OCI-LY1 (cell line): Measurements from ENCODE around the gene SLC19A1.

Experiments used
- H2AFZ ChIP-seq: fragments of 200-600 bp; sonication (generic), shearing (Covaris generic); 2 replicates; pipeline ENCODE4 v1.6.0; 2014; ENCODE audit warnings: antibody characterized with exemption, mild to moderate bottlenecking, low read length
- H3F3A ChIP-seq: fragments of 200-600 bp; sonication (generic), shearing (Covaris generic); 2 replicates; pipeline ENCODE4 v1.6.0; 2014; ENCODE audit warnings: mild to moderate bottlenecking, antibody characterized with exemption, low read length, moderate library complexity; ENCODE audit not compliant: insufficient read depth
- H3K27ac ChIP-seq: fragments of 200-600 bp; sonication (generic); 2 replicates; pipeline ENCODE4 v1.5.1; 2014; ENCODE audit warnings: low read length, mixed run types, mild to moderate bottlenecking, low read depth; ENCODE audit not compliant: poor library complexity, severe bottlenecking
- H3K27me3 ChIP-seq: fragments of 200-600 bp; sonication (generic); 2 replicates; pipeline ENCODE4 v1.6.0; 2014; ENCODE audit warnings: antibody characterized with exemption, mild to moderate bottlenecking, low read length, moderate library complexity; ENCODE audit not compliant: insufficient read depth
- H3K36me3 ChIP-seq: fragments of 200-600 bp; sonication (generic); 2 replicates; pipeline ENCODE4 v1.6.1; 2014; ENCODE audit warnings: mild to moderate bottlenecking, antibody characterized with exemption, low read length, moderate library complexity, mixed read lengths; ENCODE audit not compliant: insufficient read depth
- H3K4me1 ChIP-seq: fragments of 200-600 bp; sonication (generic); 2 replicates; pipeline ENCODE4 v1.5.1; 2014; ENCODE audit warnings: mild to moderate bottlenecking, low read length, moderate library complexity; ENCODE audit not compliant: insufficient read depth, severe bottlenecking
- H3K4me2 ChIP-seq: fragments of 200-600 bp; sonication (generic), shearing (Covaris generic); 2 replicates; pipeline ENCODE4 v1.6.1; 2014; ENCODE audit warnings: low read length
- H3K4me3 ChIP-seq: fragments of 200-600 bp; sonication (generic); 2 replicates; pipeline ENCODE4 v1.5.1; 2014; ENCODE audit warnings: low read length, low read depth, mild to moderate bottlenecking, mixed read lengths; ENCODE audit not compliant: poor library complexity, severe bottlenecking
- H3K79me2 ChIP-seq: fragments of 200-600 bp; shearing (Covaris generic); 2 replicates; pipeline ENCODE4 v1.6.1; 2016; ENCODE audit warnings: mixed run types, low read length, mixed read lengths; ENCODE audit not compliant: insufficient read depth
- H3K9ac ChIP-seq: fragments of 200-600 bp; sonication (generic), shearing (Covaris generic); 2 replicates; pipeline ENCODE4 v1.6.1; 2014; ENCODE audit warnings: mild to moderate bottlenecking, low read length, mixed read lengths
- H3K9me2 ChIP-seq: fragments of 200-600 bp; sonication (generic), shearing (Covaris generic); 2 replicates; pipeline ENCODE4 v1.6.1; 2014; ENCODE audit warnings: low read depth, mild to moderate bottlenecking, low read length, mixed read lengths
- H3K9me3 ChIP-seq: fragments of 200-600 bp; shearing (Covaris generic); 2 replicates; pipeline ENCODE4 v1.6.1; 2014; ENCODE audit warnings: low read length, mixed read lengths
- H4K20me1 ChIP-seq: fragments of 200-600 bp; sonication (generic), shearing (Covaris generic); 2 replicates; pipeline ENCODE4 v1.6.0; 2016; ENCODE audit warnings: mild to moderate bottlenecking, low read length; ENCODE audit not compliant: insufficient read depth
- EZH2 ChIP-seq: fragments of 200-600 bp; sonication (generic), shearing (Covaris generic); IDR thresholded peaks from 2 replicates; pipeline ENCODE4 v1.8.0; 2017; ENCODE audit warnings: borderline replicate concordance, mixed run types, mild to moderate bottlenecking, antibody characterized with exemption, low read length, moderate library complexity, mixed read lengths
- TF ChIP-seq, protein P1 (sequence below): fragments of 200-600 bp; sonication (generic), shearing (Covaris generic); IDR thresholded peaks from 2 replicates; pipeline ENCODE4 v1.5.1; 2017; ENCODE audit warnings: mild to moderate bottlenecking, antibody characterized with exemption, low read length, moderate library complexity, mixed read lengths

SLC19A1 gene

DNA sequence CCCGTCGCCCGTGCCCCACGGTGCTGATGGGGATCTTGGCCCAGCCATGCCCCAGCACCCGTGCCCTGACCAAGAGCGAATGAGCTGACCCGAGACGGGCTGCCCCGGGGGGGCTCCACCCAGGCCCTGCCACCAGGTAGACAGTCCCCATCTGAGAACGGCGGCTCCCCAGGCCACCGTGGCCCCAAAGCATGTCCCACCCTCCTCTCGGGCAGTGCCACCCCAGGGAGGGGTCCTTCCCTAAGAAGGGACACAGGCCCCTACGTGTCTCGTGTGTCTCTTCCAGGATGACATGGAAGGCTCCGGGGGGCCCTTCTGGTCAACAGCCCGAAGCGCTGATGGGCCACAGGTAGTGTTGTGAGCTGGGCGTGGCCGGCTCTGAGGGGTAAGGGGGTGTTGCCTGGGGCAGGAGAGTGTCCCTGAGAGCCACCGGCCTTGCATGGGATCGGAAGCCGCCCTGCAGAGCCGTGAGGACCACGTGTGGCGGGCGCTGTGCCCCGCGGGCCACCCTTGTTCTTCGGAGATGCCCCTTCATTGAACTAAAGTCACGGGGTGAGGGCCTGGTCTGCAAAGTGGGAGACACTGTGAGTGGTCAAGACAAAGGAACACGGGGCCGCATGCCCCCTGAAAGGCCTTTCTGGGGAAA, 55.0 kb downstream of the SLC19A1 start:
- Histone ChIP-seq H3K27me3 (no peaks in the 10 kb centered on the region; the same call in 1 of the 2 replicates), H3K9me2 (no peaks in the 10 kb centered on the region), H3K9ac (no peak overlapping the region), H2AFZ (no peak overlapping the region), H3K4me3 (no peak overlapping the region), H3K27ac (no peak overlapping the region), H3K4me1 (peaks cover 8% of the 10 kb centered on the region), H4K20me1 (no peaks in the 10 kb centered on the region), H3K36me3 (no peaks in the 10 kb centered on the region), H3F3A (no peaks in the 10 kb centered on the region), H3K4me2 (no peak overlapping the region), H3K79me2 (no peaks in the 10 kb centered on the region), H3K9me3 (no peaks in the 10 kb centered on the region)
- no peak for TF ChIP-seq EZH2
- TF ChIP-seq, protein P1, sequence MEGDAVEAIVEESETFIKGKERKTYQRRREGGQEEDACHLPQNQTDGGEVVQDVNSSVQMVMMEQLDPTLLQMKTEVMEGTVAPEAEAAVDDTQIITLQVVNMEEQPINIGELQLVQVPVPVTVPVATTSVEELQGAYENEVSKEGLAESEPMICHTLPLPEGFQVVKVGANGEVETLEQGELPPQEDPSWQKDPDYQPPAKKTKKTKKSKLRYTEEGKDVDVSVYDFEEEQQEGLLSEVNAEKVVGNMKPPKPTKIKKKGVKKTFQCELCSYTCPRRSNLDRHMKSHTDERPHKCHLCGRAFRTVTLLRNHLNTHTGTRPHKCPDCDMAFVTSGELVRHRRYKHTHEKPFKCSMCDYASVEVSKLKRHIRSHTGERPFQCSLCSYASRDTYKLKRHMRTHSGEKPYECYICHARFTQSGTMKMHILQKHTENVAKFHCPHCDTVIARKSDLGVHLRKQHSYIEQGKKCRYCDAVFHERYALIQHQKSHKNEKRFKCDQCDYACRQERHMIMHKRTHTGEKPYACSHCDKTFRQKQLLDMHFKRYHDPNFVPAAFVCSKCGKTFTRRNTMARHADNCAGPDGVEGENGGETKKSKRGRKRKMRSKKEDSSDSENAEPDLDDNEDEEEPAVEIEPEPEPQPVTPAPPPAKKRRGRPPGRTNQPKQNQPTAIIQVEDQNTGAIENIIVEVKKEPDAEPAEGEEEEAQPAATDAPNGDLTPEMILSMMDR = no peak

DNA sequence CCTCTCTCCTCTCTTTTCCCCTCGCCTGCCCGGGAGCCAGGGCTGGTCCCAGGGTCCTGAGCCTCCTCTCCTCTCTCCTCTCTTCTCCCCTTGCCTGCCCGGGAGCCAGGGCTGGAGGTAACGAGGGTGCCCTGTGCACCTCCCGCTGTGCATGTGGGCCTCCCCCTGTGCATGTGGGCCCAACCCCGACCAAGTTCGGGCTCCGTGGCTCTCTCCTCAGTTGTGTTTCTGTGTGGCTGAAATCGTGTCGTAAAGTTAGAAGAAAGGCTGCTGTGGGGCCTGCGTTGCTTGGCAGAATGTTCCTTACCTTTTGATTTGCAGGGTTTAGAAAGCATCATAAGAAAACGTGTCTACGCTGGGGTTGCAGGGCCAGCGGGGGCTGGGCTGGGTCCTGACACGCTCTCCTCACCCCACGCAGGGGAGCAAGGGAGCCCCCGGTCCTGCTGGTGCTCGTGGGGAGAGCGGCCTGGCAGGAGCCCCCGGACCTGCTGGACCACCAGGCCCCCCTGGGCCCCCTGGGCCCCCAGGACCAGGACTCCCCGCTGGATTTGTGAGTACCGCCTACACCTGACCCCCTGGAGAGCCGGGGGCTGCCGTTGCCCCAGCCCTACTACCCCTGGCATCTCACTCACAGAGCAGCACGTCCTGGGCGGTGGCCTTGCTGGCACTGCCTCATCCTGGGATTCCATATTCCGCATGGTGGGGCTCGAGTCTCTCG, 55.6 kb downstream of the SLC19A1 start:
- Histone ChIP-seq H3K4me1 (peaks cover 8% of the 10 kb centered on the region), H3K36me3 (no peaks in the 10 kb centered on the region), H3K27ac (no peak overlapping the region), H3K4me3 (no peak overlapping the region), H2AFZ (no peak overlapping the region), H3K79me2 (no peaks in the 10 kb centered on the region), H3K9me3 (no peaks in the 10 kb centered on the region), H3K9ac (no peak overlapping the region), H3K9me2 (no peaks in the 10 kb centered on the region), H3K4me2 (no peak overlapping the region), H4K20me1 (no peaks in the 10 kb centered on the region), H3F3A (no peaks in the 10 kb centered on the region), H3K27me3 (no peaks in the 10 kb centered on the region; the same call in 1 of the 2 replicates)
- no peak for TF ChIP-seq EZH2
- TF ChIP-seq, protein P1 = no peak

DNA sequence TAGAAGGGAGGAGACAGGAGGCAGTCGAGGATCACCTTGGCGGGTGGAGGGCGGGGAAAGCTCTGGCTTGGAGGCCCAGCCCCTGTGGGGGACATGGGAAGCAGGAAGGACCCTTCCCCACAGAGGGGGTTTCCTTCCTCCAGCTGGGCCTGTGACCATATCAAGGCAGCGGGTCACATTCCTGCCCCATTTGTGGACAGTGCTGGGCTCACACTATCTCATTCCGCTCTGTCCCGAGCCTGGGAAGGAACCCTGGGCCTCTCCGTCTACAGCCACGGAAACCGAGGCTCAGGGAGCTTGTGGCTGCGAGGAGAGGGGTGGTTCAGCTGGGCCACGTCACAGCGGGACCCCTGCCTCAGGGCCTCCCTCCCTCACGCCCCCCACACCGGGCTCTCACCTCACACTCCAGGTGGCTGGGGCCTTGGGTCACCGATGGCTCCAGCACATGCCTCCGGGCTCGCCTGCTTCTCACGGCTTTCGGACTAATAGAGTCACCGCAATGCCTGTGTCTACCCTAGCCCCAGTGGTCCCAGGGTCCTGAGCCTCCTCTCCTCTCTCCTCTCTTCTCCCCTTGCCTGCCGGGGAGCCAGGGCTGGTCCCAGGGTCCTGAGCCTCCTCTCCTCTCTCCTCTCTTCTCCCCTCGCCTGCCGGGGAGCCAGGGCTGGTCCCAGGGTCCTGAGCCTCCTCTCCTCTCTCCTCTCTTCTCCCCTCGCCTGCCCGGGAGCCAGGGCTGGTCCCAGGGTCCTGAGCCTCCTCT, 56.4 kb downstream of the SLC19A1 start:
- Histone ChIP-seq H3K9me3 (no peaks in the 10 kb centered on the region), H3K4me1 (peaks cover 8% of the 10 kb centered on the region), H2AFZ (no peak overlapping the region), H3K9ac (no peak overlapping the region), H3F3A (no peaks in the 10 kb centered on the region), H3K79me2 (no peaks in the 10 kb centered on the region), H3K9me2 (no peaks in the 10 kb centered on the region), H3K4me3 (no peak overlapping the region), H4K20me1 (no peaks in the 10 kb centered on the region), H3K36me3 (no peaks in the 10 kb centered on the region), H3K27me3 (no peaks in the 10 kb centered on the region; the same call in 1 of the 2 replicates), H3K4me2 (no peak overlapping the region), H3K27ac (no peak overlapping the region)
- TF ChIP-seq, protein P1 = no peak
